Neural cell (in vitro differentiated cells): ENCODE measurements around the gene SH3BGRL2. TPM values are rescaled to one million over a fixed set of nuclear protein-coding genes. Genes with fewer than 3 reads are reported as not detected.

Experiments
- H2AFZ ChIP-seq: fragments of 200-600, 300-800 bp; sonication (generic), shearing (Covaris generic); 2 replicates; pipeline ENCODE4 v1.6.0; 2014; ENCODE audit warnings: low read depth, mild to moderate bottlenecking, antibody characterized with exemption, low read length, moderate library complexity
- H3F3A ChIP-seq: fragments of 200-600 bp; shearing (Covaris generic); 2 replicates; pipeline ENCODE4 v1.6.1; 2016; ENCODE audit warnings: mild to moderate bottlenecking, moderate library complexity, mixed read lengths, antibody characterized with exemption, low read length; ENCODE audit not compliant: insufficient read depth, poor library complexity, severe bottlenecking
- H3K27ac ChIP-seq: fragments of 200-600, 300-800 bp; sonication (generic), shearing (Covaris generic); 2 replicates; pipeline ENCODE4 v1.5.1; 2014; ENCODE audit warnings: mild to moderate bottlenecking, low read length, moderate library complexity
- H3K27me3 ChIP-seq: fragments of 300-800, 200-600 bp; sonication (generic), shearing (Covaris generic); 2 replicates; pipeline ENCODE4 v1.6.0; 2014; ENCODE audit warnings: mild to moderate bottlenecking, low read depth, low read length, moderate library complexity; ENCODE audit not compliant: insufficient read depth
- H3K36me3 ChIP-seq: fragments of 300-800, 200-600 bp; sonication (generic), shearing (Covaris generic); 2 replicates; pipeline ENCODE4 v1.5.1; 2014; ENCODE audit warnings: mild to moderate bottlenecking, antibody characterized with exemption, low read length, moderate library complexity; ENCODE audit not compliant: insufficient read depth
- H3K4me2 ChIP-seq: fragments of 300-800, 200-600 bp; sonication (generic), shearing (Covaris generic); 2 replicates; pipeline ENCODE4 v1.6.0; 2014; ENCODE audit warnings: mild to moderate bottlenecking, low read length
- H3K4me3 ChIP-seq: fragments of 300-800, 200-600 bp; sonication (generic), shearing (Covaris generic); 2 replicates; pipeline ENCODE4 v1.5.1; 2014; ENCODE audit warnings: mild to moderate bottlenecking, low read length, moderate library complexity
- H3K79me2 ChIP-seq: fragments of 200-600 bp; shearing (Covaris generic); replicated peaks from 2 replicates; pipeline ENCODE4 v1.6.0; 2014; ENCODE audit warnings: mild to moderate bottlenecking, low read length, moderate library complexity; ENCODE audit not compliant: insufficient read depth
- H3K9ac ChIP-seq: fragments of 300-800, 200-600 bp; sonication (generic), shearing (Covaris generic); 2 replicates; pipeline ENCODE4 v1.6.1; 2016; ENCODE audit warnings: mild to moderate bottlenecking, low read length, mixed read lengths
- H3K9me2 ChIP-seq: fragments of 200-600 bp; shearing (Covaris generic); 2 replicates; pipeline ENCODE4 v1.6.1; 2016; ENCODE audit warnings: mild to moderate bottlenecking, low read length, mixed read lengths; ENCODE audit not compliant: insufficient read depth
- H3K9me3 ChIP-seq: fragments of 200-600, 300-800 bp; sonication (generic), shearing (Covaris generic); 2 replicates; pipeline ENCODE4 v1.6.1; 2016; ENCODE audit warnings: mild to moderate bottlenecking, mixed run types, low read length, moderate library complexity, mixed read lengths
- H4K20me1 ChIP-seq: fragments of 200-600 bp; shearing (Covaris generic); 2 replicates; pipeline ENCODE4 v1.6.1; 2016; ENCODE audit warnings: mild to moderate bottlenecking, mixed run types; ENCODE audit not compliant: insufficient read depth
- EP300 ChIP-seq: fragments of 450-650 bp; conservative IDR thresholded peaks from 2 replicates; pipeline ENCODE4 v1.6.1; 2014; ENCODE audit warnings: antibody characterized with exemption, mild to moderate bottlenecking, moderate library complexity; ENCODE audit not compliant: poor library complexity, severe bottlenecking
- MXI1 ChIP-seq: fragments of 450-650 bp; conservative IDR thresholded peaks from 2 replicates; pipeline ENCODE4 v1.6.1; 2014; ENCODE audit warnings: antibody characterized with exemption, mild to moderate bottlenecking; ENCODE audit not compliant: poor library complexity, severe bottlenecking
- POLR2AphosphoS5 ChIP-seq: IDR thresholded peaks from 2 replicates; pipeline ENCODE4 v1.6.1; 2012
- REST ChIP-seq: IDR thresholded peaks from 2 replicates; pipeline ENCODE4 v1.6.1; 2012; ENCODE audit warnings: borderline replicate concordance
- SMC3 ChIP-seq: fragments of 450-650 bp; conservative IDR thresholded peaks from 2 replicates; pipeline ENCODE4 v1.6.1; 2014; ENCODE audit warnings: antibody characterized with exemption, mild to moderate bottlenecking, moderate library complexity; ENCODE audit not compliant: poor library complexity
- TAF1 ChIP-seq: IDR thresholded peaks from 2 replicates; pipeline ENCODE4 v1.6.1; 2012; ENCODE audit warnings: low read depth
- polyA plus RNA-seq: library from polyadenylated mRNA; depleted of rRNA; stranded (reverse); fragments of >200 nt; gene quantifications from 2 replicates; pipeline ENCODE4 v1.2.3, GENCODE V29; 2014
- TF ChIP-seq, protein P1 (sequence below): fragments of 450-650 bp; IDR thresholded peaks from 2 replicates; pipeline ENCODE4 v1.5.1; 2014; ENCODE audit warnings: antibody characterized with exemption, mild to moderate bottlenecking, moderate library complexity; ENCODE audit not compliant: poor library complexity, severe bottlenecking

Gene SH3BGRL2
- polyA plus RNA-seq, 1 donor from 2014 or later, result 25.3 TPM

- no peaks in the 10 kb centered on the region for H3K36me3 ChIP-seq
- H3K4me2 ChIP-seq, result no peak overlapping the region
- no peaks in the 10 kb centered on the region for H3K27me3 ChIP-seq
Observed at GRCh38 chr6:79586548-79586947, 44.6 kb upstream of the SH3BGRL2 start.

GRCh38 chr6:79589701-79590100 is 41.4 kb upstream of the SH3BGRL2 start:
- H2AFZ ChIP-seq, result no peak overlapping the region
- H3K9me3 ChIP-seq, result no peaks in the 10 kb centered on the region
- H3K79me2 ChIP-seq, result no peaks in the 10 kb centered on the region
- H3K4me3 ChIP-seq, result no peak overlapping the region
- no peak overlapping the region for H3K4me2 ChIP-seq
- H3K9ac ChIP-seq, result no peak overlapping the region
- no peaks in the 10 kb centered on the region for H3K27me3 ChIP-seq
- no peaks in the 10 kb centered on the region for H4K20me1 ChIP-seq
- no peaks in the 10 kb centered on the region for H3K9me2 ChIP-seq
- no peaks in the 10 kb centered on the region for H3F3A ChIP-seq
- H3K36me3 ChIP-seq, result no peaks in the 10 kb centered on the region
- no peak for TF ChIP-seq SMC3
- TF ChIP-seq TAF1, result no peak
- TF ChIP-seq, protein P1, sequence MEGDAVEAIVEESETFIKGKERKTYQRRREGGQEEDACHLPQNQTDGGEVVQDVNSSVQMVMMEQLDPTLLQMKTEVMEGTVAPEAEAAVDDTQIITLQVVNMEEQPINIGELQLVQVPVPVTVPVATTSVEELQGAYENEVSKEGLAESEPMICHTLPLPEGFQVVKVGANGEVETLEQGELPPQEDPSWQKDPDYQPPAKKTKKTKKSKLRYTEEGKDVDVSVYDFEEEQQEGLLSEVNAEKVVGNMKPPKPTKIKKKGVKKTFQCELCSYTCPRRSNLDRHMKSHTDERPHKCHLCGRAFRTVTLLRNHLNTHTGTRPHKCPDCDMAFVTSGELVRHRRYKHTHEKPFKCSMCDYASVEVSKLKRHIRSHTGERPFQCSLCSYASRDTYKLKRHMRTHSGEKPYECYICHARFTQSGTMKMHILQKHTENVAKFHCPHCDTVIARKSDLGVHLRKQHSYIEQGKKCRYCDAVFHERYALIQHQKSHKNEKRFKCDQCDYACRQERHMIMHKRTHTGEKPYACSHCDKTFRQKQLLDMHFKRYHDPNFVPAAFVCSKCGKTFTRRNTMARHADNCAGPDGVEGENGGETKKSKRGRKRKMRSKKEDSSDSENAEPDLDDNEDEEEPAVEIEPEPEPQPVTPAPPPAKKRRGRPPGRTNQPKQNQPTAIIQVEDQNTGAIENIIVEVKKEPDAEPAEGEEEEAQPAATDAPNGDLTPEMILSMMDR, result no peak
- no peak for TF ChIP-seq POLR2AphosphoS5
- no peak for TF ChIP-seq MXI1
- H3K27ac ChIP-seq, result no peak overlapping the region

More at GRCh38 chr6:79586548-79586947, 44.6 kb upstream of the SH3BGRL2 start:
- H3K9ac ChIP-seq, result no peak overlapping the region
- no peak overlapping the region for H3K27ac ChIP-seq
- no peaks in the 10 kb centered on the region for H3K79me2 ChIP-seq
- H3K4me3 ChIP-seq, result no peak overlapping the region
- H3K9me2 ChIP-seq, result no peaks in the 10 kb centered on the region
- TF ChIP-seq, protein P1, result peak; percentile 20
- TF ChIP-seq MXI1, result no peak
- TF ChIP-seq POLR2AphosphoS5, result no peak
- no peak for TF ChIP-seq TAF1
- TF ChIP-seq REST, result no peak
- no peak for TF ChIP-seq EP300
- no peaks in the 10 kb centered on the region for H3K9me3 ChIP-seq
- H4K20me1 ChIP-seq, result no peaks in the 10 kb centered on the region
- no peak overlapping the region for H2AFZ ChIP-seq
- no peaks in the 10 kb centered on the region for H3F3A ChIP-seq
